Measurements from ENCODE around the gene SPTBN4.
A peak's percentile ranks its signal among the peaks of the same experiment; 100 is the strongest.
"Not testable (repeated sequence)": the region's sequence is repeated elsewhere in the genome, so short reads cannot be mapped to it uniquely, and the experiment has no call there.

Gene SPTBN4

DNA sequence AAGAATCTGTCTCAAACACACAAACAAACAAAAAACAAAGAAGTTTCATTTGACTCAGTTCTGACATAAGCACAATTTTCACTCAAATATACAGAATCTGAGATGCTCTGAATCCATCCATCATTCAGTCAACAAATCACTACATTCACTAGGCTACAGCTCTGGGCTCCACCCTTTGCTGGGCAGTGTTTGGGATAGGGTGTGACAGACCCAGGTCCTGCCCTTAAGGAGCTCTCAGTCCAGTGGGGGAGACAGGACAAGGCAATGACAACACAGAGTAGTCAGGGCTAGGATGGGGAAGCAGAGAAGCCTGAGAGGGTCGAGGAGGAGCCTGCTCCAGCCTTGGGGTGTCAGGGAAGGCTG is 45.3 kb downstream of the SPTBN4 start:
- H3K4me3 ChIP-seq (ENCODE audit: low read depth, low read length), result peak overlapping the region; percentile 10; the same call in 1 of the 2 replicates
- H3K27me3 ChIP-seq (ENCODE audit: control insufficient read depth, insufficient read depth, low read length), result peaks cover 68% of the 10 kb centered on the region
- no peaks in the 10 kb centered on the region for H3K36me3 ChIP-seq (ENCODE audit: control insufficient read depth, insufficient read depth, low read length)
- no peak overlapping the region for H3K27ac ChIP-seq (ENCODE audit: low read depth, low read length)
- peaks cover 10% of the 10 kb centered on the region; the same call in 1 of the 2 replicates for H3K9me3 ChIP-seq (ENCODE audit: control insufficient read depth, insufficient read depth, low read length)
- no peaks in the 10 kb centered on the region for H3K4me1 ChIP-seq (ENCODE audit: control insufficient read depth, insufficient read depth, low read length)
- no peak overlapping the region for H3K9ac ChIP-seq (ENCODE audit: low read depth, low read length)

DNA sequence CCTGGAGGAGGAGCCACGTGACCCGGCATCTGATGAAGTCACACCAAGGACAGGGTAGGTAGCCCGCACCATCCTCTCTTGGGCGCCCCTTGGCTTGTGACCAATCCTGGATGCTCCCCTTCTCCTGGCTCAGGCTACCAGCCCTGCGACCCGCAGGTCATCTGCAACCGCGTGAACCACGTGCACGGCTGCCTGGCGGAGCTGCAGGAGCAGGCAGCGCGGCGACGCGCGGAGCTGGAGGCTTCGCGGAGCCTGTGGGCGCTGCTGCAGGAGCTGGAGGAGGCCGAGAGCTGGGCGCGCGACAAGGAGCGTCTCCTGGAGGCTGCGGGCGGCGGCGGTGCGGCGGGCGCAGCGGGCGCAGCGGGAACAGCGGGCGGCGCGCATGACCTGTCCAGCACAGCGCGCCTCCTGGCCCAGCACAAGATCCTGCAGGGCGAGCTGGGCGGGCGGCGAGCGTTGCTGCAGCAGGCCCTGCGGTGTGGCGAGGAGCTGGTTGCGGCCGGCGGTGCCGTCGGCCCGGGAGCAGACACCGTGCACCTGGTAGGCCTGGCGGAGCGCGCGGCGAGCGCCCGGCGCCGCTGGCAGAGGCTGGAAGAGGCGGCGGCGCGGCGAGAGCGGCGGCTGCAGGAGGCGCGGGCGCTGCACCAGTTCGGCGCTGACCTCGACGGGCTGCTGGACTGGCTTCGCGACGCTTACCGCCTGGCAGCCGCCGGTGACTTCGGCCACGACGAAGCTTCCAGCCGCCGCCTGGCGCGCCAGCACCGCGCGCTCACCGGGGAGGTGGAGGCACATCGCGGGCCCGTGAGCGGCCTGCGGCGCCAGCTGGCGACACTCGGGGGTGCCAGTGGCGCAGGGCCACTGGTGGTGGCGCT is 45.9 kb downstream of the SPTBN4 start:
- Histone ChIP-seq H3K36me3 (ENCODE audit: control insufficient read depth, insufficient read depth, low read length) (no peaks in the 10 kb centered on the region), H3K4me1 (ENCODE audit: control insufficient read depth, insufficient read depth, low read length) (no peaks in the 10 kb centered on the region), H3K9me3 (ENCODE audit: control insufficient read depth, insufficient read depth, low read length) (peaks cover 10% of the 10 kb centered on the region; the same call in 1 of the 2 replicates), H3K27ac (ENCODE audit: low read depth, low read length) (no peak overlapping the region), H3K27me3 (ENCODE audit: control insufficient read depth, insufficient read depth, low read length) (peaks cover 74% of the 10 kb centered on the region), H3K9ac (ENCODE audit: low read depth, low read length) (no peak overlapping the region), H3K4me3 (ENCODE audit: low read depth, low read length) (peak overlapping the region; percentile 10; the same call in 1 of the 2 replicates)

DNA sequence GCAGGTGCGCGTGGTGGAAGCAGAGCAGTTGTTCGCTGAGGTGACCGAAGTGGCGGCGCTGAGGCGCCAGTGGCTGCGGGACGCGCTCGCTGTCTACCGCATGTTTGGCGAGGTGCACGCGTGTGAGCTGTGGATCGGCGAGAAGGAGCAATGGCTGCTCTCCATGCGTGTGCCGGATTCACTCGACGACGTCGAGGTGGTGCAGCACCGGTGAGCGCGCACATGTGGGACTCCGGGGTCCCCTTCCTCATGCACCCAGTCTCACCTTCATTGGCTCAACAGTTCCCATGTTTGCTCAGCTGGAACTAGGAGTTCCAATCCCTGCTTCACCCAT is 46.5 kb downstream of the SPTBN4 start:
- Histone ChIP-seq H3K9ac (ENCODE audit: low read depth, low read length) (no peak overlapping the region), H3K4me1 (ENCODE audit: control insufficient read depth, insufficient read depth, low read length) (no peaks in the 10 kb centered on the region), H3K9me3 (ENCODE audit: control insufficient read depth, insufficient read depth, low read length) (peaks cover 10% of the 10 kb centered on the region; the same call in 1 of the 2 replicates), H3K36me3 (ENCODE audit: control insufficient read depth, insufficient read depth, low read length) (no peaks in the 10 kb centered on the region), H3K27ac (ENCODE audit: low read depth, low read length) (no peak overlapping the region), H3K4me3 (ENCODE audit: low read depth, low read length) (no peak overlapping the region), H3K27me3 (ENCODE audit: control insufficient read depth, insufficient read depth, low read length) (peaks cover 76% of the 10 kb centered on the region)

DNA sequence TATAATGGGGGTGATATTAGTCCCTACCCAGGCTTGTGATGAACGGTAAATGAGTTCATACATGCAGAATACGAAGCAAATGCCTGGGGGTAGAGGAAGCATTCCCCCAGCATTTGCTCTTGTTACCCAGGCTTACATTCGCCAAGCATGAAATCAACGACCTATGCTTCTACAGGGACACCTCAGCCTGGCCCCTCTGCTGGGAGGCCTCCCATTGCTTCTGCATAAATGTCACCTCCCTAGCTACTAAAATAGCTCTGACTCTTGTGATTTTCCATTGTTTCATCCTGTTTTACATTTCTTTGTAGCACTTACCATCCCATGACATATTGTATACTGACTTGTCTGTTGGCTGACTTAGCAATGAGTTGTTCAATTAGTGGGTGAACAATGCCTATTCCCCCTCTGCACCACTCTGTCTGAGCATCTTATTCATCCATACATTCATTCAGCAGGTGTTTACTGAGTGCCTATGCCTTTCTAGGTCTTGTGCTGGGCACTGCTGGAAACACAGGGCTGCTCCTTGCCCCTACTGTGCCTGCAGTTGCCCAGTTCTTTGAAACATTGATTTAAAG is 47.0 kb downstream of the SPTBN4 start:
- Histone ChIP-seq H3K27ac (ENCODE audit: low read depth, low read length) (no peak overlapping the region), H3K9ac (ENCODE audit: low read depth, low read length) (no peak overlapping the region), H3K4me1 (ENCODE audit: control insufficient read depth, insufficient read depth, low read length) (no peaks in the 10 kb centered on the region), H3K4me3 (ENCODE audit: low read depth, low read length) (no peak overlapping the region), H3K36me3 (ENCODE audit: control insufficient read depth, insufficient read depth, low read length) (no peaks in the 10 kb centered on the region), H3K27me3 (ENCODE audit: control insufficient read depth, insufficient read depth, low read length) (peaks cover 82% of the 10 kb centered on the region), H3K9me3 (ENCODE audit: control insufficient read depth, insufficient read depth, low read length) (peaks cover 10% of the 10 kb centered on the region; the same call in 1 of the 2 replicates)

DNA sequence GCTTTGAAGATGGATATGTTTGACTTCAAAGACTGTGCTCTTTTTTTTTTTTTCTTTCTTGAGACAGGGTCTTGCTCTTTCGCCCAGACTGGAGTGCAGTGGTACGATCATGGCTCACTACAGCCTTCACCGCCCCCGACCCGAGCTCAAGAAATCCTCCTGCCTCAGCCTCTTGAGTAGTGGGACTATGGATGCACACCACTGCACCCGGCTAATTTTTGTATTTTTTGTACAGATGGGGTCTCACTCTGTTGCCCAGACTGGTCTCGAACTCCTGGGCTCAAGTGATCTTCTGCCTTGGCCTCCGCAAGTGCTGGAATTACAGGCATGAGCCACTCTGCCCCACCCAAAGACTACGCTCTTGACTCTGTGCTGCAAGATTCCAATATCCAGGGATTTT is 50.4 kb downstream of the SPTBN4 start:
- Histone ChIP-seq H3K9me3 (ENCODE audit: control insufficient read depth, insufficient read depth, low read length) (peaks cover 10% of the 10 kb centered on the region; the same call in 1 of the 2 replicates), H3K4me1 (ENCODE audit: control insufficient read depth, insufficient read depth, low read length) (no peaks in the 10 kb centered on the region), H3K36me3 (ENCODE audit: control insufficient read depth, insufficient read depth, low read length) (no peaks in the 10 kb centered on the region), H3K9ac (ENCODE audit: low read depth, low read length) (no peak overlapping the region), H3K4me3 (ENCODE audit: low read depth, low read length) (no peak overlapping the region), H3K27me3 (ENCODE audit: control insufficient read depth, insufficient read depth, low read length) (peaks cover 82% of the 10 kb centered on the region), H3K27ac (ENCODE audit: low read depth, low read length) (no peak overlapping the region)

DNA sequence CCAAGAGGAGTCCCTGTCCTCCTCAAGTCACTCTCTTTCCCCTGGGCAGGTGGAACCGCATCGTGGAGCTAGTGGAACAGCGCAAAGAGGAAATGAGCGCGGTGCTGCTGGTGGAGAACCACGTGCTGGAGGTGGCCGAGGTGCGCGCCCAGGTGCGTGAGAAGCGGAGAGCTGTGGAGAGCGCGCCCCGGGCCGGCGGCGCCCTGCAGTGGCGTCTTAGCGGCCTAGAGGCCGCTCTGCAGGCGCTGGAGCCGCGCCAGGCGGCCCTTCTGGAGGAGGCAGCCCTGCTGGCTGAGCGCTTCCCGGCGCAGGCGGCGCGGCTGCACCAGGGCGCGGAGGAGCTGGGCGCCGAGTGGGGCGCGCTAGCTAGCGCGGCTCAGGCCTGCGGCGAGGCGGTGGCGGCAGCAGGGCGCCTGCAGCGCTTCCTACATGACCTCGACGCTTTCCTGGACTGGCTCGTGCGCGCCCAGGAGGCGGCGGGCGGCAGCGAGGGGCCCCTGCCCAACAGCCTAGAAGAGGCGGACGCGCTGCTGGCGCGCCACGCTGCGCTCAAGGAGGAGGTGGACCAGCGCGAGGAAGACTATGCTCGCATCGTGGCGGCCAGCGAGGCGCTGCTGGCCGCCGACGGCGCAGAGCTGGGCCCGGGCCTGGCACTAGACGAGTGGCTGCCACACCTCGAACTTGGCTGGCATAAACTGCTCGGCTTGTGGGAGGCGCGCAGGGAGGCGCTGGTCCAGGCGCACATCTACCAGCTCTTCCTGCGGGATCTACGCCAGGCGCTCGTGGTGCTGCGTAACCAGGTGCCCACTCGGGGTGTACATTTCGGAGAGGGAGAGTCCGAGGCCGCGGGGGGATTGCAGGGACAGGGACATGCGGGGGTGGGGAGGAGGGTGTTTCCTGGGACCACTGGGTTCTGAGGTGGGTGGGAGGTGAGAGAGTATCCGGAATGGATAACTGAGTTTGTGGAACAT is 52.8 kb downstream of the SPTBN4 start:
- Histone ChIP-seq H3K9me3 (ENCODE audit: control insufficient read depth, insufficient read depth, low read length) (peaks cover 3% of the 10 kb centered on the region; the same call in 1 of the 2 replicates), H3K36me3 (ENCODE audit: control insufficient read depth, insufficient read depth, low read length) (no peaks in the 10 kb centered on the region), H3K27me3 (ENCODE audit: control insufficient read depth, insufficient read depth, low read length) (peaks cover 58% of the 10 kb centered on the region), H3K4me3 (ENCODE audit: low read depth, low read length) (peak overlapping the region; percentile 17; the same call in 1 of the 2 replicates), H3K27ac (ENCODE audit: low read depth, low read length) (no peak overlapping the region), H3K9ac (ENCODE audit: low read depth, low read length) (no peak overlapping the region), H3K4me1 (ENCODE audit: control insufficient read depth, insufficient read depth, low read length) (no peaks in the 10 kb centered on the region)

DNA sequence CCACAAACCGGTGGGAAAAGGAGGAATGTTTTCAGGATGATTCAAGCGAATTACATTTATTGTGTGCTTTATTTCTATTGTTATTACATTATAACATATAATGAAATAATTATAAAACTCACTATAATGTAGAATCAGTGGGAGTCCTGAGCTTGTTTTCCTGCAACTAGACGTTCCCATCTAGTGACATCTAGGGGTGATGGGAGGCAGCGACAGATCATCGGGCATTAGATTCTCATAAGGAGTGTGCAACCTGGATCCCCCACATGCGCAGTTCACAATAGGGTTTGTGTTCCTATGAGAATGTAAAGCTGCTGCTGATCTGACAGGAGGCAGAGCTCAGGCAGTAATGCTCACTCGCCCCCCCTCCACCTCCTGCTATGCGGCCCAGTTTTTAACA is 54.5 kb downstream of the SPTBN4 start:
- Histone ChIP-seq H3K9me3 (ENCODE audit: control insufficient read depth, insufficient read depth, low read length) (peaks cover 3% of the 10 kb centered on the region; the same call in 1 of the 2 replicates), H3K4me1 (ENCODE audit: control insufficient read depth, insufficient read depth, low read length) (no peaks in the 10 kb centered on the region)

DNA sequence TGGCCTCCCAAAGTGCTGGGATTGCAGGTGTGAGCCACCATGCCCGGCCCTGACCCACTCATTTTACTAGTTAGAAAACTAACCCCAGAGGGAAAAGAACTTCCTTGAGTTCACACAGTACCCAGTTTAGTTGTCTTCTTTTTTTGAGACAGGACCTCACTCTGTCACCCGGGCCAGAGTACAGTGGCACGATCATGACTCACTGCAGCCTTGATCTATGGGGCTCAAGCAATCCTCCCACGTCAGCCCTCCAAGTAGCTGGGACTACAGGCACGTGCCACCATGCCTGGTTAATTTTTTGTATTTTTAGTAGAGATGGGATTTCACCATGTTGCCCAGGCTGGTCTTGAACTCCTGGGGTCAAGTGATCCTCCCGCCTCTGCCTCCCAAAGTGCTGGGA is 55.1 kb downstream of the SPTBN4 start:
- H3K4me1 ChIP-seq (ENCODE audit: control insufficient read depth, insufficient read depth, low read length); H3K36me3 ChIP-seq (ENCODE audit: control insufficient read depth, insufficient read depth, low read length); H3K9ac ChIP-seq (ENCODE audit: low read depth, low read length); H3K4me3 ChIP-seq (ENCODE audit: low read depth, low read length); H3K27ac ChIP-seq (ENCODE audit: low read depth, low read length); H3K9me3 ChIP-seq (ENCODE audit: control insufficient read depth, insufficient read depth, low read length): not testable (repeated sequence)
- H3K27me3 ChIP-seq (ENCODE audit: control insufficient read depth, insufficient read depth, low read length), result peaks cover 43% of the 10 kb centered on the region

More for the DNA sequence above, 54.5 kb downstream of the SPTBN4 start:
- peaks cover 47% of the 10 kb centered on the region for H3K27me3 ChIP-seq (ENCODE audit: control insufficient read depth, insufficient read depth, low read length)
- no peak overlapping the region for H3K27ac ChIP-seq (ENCODE audit: low read depth, low read length)
- H3K4me3 ChIP-seq (ENCODE audit: low read depth, low read length), result no peak overlapping the region
- H3K9ac ChIP-seq (ENCODE audit: low read depth, low read length), result no peak overlapping the region
- no peaks in the 10 kb centered on the region for H3K36me3 ChIP-seq (ENCODE audit: control insufficient read depth, insufficient read depth, low read length)

DNA sequence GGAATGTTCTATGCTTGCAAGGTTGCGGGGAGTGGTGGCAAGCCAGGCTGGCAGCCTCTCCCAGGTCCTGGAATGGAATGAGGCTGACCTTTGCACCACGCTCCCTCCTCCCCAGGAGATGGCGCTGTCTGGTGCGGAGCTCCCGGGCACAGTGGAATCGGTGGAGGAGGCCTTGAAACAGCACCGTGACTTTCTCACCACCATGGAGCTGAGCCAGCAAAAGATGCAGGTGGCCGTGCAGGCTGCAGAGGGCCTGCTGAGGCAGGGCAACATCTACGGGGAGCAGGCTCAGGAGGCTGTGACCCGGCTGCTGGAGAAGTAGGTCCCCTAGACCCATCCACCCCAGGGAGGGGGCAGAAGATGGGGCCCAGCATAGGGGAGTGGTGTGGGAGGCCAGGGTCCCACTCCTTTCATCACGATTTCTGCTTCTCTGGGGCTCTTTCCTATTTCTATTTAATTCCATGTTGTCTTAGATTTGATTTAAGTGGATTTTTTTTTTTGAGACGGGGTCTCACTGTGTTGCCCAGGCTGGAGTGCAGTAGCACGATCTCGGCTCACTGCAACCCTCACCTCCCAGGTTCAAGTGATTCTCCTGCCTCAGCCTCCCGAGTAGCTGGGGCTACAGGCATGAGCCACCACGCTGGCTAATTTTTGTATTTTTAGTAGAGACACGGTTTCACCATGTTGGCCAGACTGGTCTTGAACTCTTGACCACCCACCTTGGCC is 56.7 kb downstream of the SPTBN4 start:
- Histone ChIP-seq H3K4me1 (ENCODE audit: control insufficient read depth, insufficient read depth, low read length) (no peaks in the 10 kb centered on the region), H3K4me3 (ENCODE audit: low read depth, low read length) (no peak overlapping the region), H3K9ac (ENCODE audit: low read depth, low read length) (no peak overlapping the region)

DNA sequence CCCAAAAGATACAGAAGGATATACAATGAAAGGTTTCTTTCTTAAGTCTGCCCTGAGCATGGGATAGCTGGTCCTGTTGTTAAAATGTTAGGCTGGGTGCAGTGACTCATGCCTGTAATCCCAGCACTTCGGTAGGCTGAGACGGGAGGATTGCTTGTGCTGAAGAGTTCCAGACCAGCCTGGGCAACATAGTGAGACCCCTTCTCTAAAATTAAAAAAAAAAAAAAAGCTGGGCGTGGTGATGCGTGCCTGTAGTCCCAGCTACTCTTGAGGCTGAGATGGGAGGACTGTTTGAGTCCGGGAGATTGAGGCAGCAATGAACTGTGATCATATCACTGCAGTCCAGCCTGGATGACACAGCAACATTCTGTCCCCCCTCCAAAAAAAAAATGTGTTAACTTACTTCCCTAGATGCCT is 57.3 kb downstream of the SPTBN4 start:
- Histone ChIP-seq H3K4me3 (ENCODE audit: low read depth, low read length) (no peak overlapping the region), H3K27ac (ENCODE audit: low read depth, low read length) (no peak overlapping the region), H3K9ac (ENCODE audit: low read depth, low read length) (no peak overlapping the region), H3K36me3 (ENCODE audit: control insufficient read depth, insufficient read depth, low read length) (no peaks in the 10 kb centered on the region), H3K4me1 (ENCODE audit: control insufficient read depth, insufficient read depth, low read length) (no peaks in the 10 kb centered on the region), H3K27me3 (ENCODE audit: control insufficient read depth, insufficient read depth, low read length) (peaks cover 25% of the 10 kb centered on the region), H3K9me3 (ENCODE audit: control insufficient read depth, insufficient read depth, low read length) (peaks cover under 1% of the 10 kb centered on the region; the same call in 1 of the 2 replicates)

More for the DNA sequence above, 56.7 kb downstream of the SPTBN4 start:
- Histone ChIP-seq H3K36me3 (ENCODE audit: control insufficient read depth, insufficient read depth, low read length) (no peaks in the 10 kb centered on the region), H3K27ac (ENCODE audit: low read depth, low read length) (no peak overlapping the region), H3K9me3 (ENCODE audit: control insufficient read depth, insufficient read depth, low read length) (peaks cover 3% of the 10 kb centered on the region; the same call in 1 of the 2 replicates), H3K27me3 (ENCODE audit: control insufficient read depth, insufficient read depth, low read length) (peaks cover 31% of the 10 kb centered on the region)
